ENCODE data around the gene RASGRF1.

RASGRF1 gene

GRCh38 chr15:79066391-79067071 lies 24.0 kb downstream of the RASGRF1 start:
- DNase-seq (ENCODE audit: low read depth): no peak

DNA sequence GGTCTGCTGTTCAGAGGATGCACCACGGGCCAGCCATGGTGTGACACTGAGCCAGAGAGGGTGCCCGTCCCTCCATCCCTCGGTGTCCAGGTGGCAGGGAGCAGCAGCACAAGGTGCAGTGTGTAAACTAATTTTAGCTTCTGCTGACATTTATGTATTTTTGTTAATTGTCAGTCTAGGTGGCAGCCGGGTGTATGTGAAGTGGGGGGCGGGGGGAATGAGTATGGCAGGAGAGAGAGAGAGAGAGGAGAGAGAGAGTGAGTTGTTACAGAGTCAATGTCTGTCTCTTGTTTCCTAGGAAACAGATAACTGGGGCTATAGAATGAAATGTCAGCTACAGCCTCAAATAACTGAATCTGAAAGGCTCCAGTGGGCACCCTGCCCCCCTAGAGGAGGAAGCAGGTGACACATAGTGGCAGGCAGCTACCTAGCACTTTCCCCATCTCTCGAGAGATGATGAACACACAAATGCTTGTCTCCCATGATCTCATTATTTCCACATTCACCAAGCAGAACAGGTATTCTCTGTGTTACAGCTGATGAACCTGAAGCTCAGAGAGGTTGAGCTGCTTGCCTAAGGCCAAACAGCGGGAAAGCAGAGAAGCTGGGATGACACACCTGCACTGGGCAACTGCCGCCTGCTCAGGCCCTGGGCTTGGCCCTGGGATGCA lies 24.7 kb downstream of the RASGRF1 start:
- DNase-seq (ENCODE audit: low read depth): no peak

GRCh38 chr15:79065361-79065705 lies 25.2 kb downstream of the RASGRF1 start:
- DNase-seq (ENCODE audit: low read depth): no peak

DNA sequence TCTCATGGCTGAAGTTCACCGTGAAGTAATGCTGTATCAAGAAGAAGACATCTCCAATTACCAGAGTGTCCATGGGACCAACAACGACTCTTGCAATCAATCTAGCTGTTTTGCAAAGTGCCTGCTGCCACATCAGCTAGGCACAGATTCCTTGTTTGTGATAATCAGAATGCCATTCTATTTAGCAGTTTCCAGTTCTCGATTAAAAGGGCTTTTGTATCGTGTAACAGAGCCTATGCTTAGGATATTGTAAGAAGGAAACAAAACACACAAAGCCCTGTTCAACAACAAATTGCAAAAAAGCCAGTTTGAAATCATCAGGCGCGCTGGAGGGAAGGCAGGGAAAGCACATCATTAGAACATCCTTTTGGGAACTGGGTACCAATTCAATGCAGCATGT lies 26.1 kb downstream of the RASGRF1 start:
- no peak for DNase-seq (ENCODE audit: low read depth)

- DNase-seq (ENCODE audit: low read depth): no peak
These were observed 30.4 kb downstream of the RASGRF1 start for GRCh38 chr15:79060175-79060574.

DNA sequence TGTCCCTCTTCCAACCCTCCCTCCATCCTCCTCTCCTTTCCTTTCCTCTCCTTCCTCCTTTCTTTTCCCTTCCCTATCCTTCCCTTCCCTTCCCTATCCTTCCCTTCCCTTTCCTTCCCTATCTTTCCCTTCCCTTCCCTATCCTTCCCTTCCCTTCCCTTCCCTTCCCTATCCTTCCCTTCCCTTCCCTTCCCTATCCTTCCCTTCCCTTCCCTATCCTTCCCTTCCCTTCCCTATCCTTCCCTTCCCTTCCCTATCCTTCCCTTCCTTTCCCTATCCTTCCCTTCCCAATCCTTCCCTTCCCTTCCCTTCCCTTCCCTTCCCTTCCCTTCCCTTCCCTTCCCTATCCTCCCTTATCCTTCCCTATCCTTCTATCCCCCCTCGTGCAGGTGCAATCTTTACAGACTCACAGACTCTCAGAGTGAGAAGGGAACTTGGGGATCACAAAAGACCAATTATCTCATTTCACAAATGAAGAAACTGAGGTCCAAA lies 31.5 kb downstream of the RASGRF1 start:
- no peak for DNase-seq (ENCODE audit: low read depth)

DNA sequence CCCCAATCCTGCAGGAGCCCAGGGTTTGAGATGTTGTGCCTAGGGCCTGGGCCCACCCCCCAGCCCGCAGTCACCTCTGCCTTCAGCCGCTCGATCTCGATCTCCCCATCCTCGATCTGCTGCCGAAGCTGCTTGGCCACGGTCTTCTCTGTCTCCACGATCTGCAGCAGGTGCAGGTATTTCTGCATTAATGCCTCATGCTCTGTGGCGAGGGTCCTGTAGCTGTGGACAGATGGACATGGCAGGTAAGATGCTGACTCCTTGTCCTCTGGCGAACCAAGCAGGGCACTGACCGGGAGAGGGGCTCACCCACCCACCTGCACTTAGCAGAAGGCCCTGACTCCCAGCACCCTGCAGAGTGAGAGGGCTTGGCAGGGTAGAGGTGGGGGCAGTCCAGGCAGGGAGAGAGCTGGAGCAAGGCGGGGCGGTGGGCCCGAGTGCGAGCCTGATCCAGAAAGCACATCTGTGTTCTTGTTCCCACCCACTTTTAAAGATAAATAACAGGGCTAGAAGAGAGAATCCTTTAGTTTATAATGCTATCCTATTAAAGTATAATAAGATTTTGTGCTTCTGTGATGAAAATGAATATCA lies 32.2 kb downstream of the RASGRF1 start:
- DNase-seq (ENCODE audit: low read depth): no peak

DNA sequence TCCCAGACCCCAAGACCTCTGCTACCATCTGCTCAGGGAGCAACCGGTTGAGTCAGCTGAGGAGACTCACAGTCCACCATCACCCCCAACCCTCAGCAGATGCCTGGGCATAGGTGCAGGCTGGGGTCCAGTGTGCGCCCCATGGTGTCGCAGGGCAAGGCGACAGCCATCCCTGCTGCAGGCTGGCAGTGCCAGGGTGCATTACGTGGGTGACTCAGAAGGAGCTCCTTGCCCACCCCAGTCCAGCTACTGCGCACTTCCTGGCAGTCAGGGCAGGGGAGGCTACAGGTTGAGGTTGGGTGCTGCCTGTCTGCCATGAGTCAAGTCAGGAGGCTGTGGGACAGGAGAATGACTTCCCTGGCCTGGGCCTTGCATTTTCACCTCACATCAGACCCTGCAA lies 33.5 kb downstream of the RASGRF1 start:
- DNase-seq (ENCODE audit: low read depth): no peak

- DNase-seq (ENCODE audit: low read depth): no peak
These were observed 36.2 kb downstream of the RASGRF1 start for GRCh38 chr15:79054350-79054749.

GRCh38 chr15:79053894-79054293 lies 36.7 kb downstream of the RASGRF1 start:
- no peak for DNase-seq (ENCODE audit: low read depth)

DNA sequence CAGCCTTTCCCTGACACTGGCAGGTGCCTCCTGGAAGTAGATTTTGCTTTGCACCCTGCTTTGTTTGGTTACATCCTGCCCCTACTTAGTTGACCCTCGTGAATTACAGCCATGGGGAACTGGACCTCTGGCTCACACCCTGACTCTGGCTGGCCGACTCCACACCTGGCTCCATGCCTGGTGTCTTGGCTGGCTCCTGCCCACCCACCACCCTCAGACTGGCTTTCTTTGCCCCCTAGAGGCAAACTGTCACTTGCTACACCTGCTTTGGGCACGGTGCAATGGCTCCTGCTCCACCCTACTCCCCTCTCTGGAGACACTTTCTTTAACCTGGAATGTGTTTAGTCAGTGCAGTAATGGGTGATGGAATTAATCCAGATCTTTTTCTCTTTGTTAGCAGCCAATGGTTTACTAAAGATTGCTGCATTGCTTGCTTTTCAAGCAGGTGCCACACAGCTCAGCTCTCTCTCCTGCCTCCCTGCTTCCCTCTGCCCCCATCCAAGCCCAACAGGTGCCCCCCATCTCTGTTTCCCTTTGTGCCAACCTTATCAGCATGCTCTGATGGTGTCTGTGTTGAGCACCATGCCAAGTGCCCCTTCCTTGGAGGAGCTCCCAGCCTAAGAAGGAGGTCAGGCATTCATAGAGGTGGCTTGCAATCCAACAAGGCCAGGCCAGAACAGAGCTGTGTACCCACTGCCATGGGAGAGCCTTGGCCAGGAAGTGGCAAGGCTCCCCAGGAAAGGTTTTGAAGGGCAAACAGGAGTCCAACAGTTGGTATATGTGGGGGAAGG lies 38.4 kb downstream of the RASGRF1 start:
- no peak for DNase-seq (ENCODE audit: low read depth)

DNA sequence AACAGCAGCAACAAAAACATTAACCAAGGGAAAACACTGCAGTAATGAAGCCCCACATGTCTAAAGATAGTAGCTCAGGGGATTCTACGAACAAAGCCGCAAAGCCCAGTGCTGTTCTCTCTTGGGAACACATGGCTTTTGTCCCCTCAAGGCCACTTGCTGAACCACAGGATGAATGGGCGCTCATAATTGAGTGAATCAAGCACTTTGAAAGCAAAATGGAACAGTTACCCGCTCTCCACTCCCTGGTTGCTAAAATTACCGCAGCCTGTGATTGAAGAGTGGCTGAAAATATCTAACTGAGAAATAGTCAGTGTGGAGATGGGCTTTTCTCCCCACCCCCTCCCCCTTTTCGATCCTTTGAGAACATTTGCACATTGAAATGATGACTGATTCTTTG lies 39.6 kb downstream of the RASGRF1 start:
- no peak for DNase-seq (ENCODE audit: low read depth)

DNA sequence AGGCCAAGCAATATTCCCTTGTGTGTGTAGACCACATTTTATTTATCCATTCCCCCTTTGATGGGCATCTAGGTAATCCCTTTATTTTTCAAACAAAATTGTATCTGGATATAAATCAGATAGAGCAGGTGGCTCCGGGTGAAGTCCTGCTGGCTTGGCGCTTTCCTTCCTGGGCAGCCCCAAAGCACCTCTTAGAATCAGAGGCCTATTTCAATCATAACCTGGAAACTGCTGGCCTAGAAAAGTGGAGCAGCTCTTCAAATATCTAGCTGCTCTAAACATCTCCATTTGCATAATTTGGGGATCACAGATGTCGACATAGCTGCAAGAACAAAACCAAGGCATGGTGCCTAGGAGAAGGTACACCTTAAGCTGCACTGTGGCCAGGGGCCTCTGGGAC lies 40.2 kb downstream of the RASGRF1 start:
- DNase-seq (ENCODE audit: low read depth): no peak

- no peak for DNase-seq (ENCODE audit: low read depth)
These were observed 41.2 kb downstream of the RASGRF1 start for GRCh38 chr15:79049416-79049815.

GRCh38 chr15:79047676-79048439 lies 42.7 kb downstream of the RASGRF1 start:
- no peak for DNase-seq (ENCODE audit: low read depth)

DNA sequence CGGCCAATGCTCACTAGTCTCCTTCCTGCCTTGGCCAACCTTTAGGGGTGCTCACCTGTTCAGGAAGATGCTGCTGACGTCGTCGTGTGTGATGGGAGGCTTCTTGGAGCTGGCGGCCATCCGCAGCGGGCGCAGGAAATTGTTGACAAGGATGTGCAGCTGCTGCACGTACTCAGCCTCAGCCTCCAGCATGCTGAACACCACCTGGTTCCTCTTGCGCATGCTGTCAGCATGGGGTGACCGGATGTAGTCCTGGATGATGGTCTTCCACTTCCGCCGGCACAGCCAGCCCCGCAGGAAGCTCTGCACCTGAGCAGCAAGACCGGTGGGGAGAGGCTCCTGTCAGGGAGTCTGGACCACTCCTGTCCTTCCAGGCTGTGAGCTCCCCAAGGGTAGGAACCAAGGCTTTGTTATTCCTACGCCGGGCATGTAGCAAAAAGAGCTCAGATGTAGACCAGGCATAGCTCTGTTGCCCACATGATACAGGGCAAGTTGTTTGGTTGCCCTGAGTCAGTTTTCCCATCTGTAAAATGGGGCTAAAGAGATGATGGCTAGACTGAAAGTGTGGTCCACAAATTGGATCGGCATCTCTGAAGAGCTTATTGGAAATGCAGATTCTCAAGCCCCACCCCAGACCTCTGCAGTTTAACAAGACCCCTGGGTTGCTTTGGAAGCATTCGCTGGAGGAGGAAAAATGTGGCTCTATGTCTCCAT lies 43.7 kb downstream of the RASGRF1 start:
- DNase-seq (ENCODE audit: low read depth): no peak

DNA sequence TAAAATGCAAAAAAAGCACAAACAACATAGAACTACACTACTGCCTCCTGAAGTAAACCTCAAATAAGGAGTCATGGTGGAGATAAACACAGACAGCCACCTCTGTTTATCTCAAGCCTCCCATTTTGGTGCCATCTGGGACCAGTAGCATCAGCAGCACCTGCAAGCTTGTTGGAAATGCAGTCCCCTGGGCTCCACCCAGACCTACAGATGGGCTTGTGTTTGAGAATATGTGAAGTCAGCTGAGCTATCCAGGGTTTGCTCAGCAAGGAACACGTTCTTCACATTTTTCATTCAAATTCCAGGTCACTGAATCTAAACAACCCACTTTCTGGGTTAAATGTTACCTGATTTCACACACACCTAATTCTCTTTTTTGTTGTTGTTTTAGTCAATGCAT lies 45.5 kb downstream of the RASGRF1 start:
- DNase-seq (ENCODE audit: low read depth): no peak

DNA sequence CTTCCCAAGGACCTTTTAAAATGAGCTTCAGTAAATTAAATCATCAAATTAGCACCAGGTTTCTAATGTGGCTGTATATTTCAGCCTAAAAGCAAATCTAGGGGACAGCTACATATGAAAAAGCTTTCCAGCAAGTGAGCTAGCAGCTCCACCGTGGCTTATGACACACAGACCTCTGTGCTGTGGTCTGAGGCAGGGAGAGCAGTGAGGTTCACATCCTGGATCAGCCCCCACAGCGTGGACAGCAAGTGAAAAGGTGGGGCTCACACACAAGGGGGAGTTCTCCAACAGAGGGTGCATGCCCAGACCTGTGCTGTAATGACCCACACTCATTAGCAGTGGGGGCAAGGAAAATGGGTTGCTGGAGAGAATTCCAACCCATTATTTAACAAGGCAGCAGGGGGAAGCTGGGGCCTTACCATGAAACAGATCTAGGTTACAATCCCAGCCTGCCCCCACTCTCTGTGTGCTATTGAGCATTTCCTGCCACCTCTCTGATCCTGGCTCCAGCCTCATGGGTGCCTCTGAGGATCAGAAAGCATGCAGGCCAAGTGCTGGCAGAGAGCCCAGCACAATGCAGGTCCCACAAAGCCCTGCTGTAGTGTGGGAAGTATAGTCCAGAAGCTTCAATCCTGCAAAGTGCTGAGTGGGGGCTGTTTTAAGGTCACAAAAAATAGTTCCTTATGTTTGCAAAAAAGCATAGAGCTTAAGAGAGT lies 48.2 kb downstream of the RASGRF1 start:
- no peak for DNase-seq (ENCODE audit: low read depth)

DNA sequence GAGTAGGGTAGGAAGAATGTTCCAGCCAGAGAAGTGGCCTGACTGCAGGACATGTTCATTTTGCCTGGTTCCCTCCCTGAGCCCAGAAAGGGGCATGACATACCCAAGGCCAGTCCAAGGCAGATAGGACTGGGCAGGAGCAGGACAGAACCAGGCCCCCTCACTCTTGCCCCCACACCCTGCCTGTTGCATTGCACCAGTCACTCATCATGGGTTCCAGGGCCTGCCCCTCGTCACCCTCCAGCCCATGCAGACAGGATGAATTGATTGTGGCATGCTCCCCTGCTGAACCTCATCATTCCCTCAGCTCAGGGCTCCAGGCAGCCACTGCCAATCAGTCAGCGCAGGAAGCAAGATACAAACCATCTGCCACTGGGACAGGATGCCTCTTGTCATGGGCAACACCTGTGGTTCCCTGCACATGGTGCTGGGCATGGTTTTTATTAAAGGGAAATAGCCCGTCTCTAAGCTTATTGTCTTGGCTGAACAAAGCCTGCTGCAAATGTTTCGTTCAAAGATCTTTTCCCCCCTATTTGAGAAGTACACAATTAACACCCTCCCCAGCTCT lies 48.9 kb downstream of the RASGRF1 start:
- DNase-seq (ENCODE audit: low read depth): no peak

GRCh38 chr15:79037848-79038247 lies 52.7 kb downstream of the RASGRF1 start:
- DNase-seq (ENCODE audit: low read depth): no peak
